HFFc6 (cell line): ENCODE data around the gene MLYCD. TPM values are rescaled to one million over a fixed set of nuclear protein-coding genes. Genes with fewer than 3 reads are reported as not detected.

Source experiments
- DNase-seq: peaks from one replicate; pipeline ENCODE4 v3.0.0-alpha.2; 2018
- H3K27ac Mint-ChIP-seq: 2 replicates; pipeline ENCODE4 v1.8.0; 2020; ENCODE audit warnings: mild to moderate bottlenecking, mixed read lengths
- H3K27me3 Mint-ChIP-seq: 2 replicates; pipeline ENCODE4 v1.8.0; 2021; ENCODE audit warnings: mild to moderate bottlenecking, moderate library complexity, mixed read lengths; ENCODE audit not compliant: insufficient read depth
- H3K36me3 Mint-ChIP-seq: 2 replicates; pipeline ENCODE4 v1.8.0; 2021; ENCODE audit warnings: low read depth, mixed read lengths
- H3K4me1 Mint-ChIP-seq: 2 replicates; pipeline ENCODE4 v1.8.0; 2020; ENCODE audit warnings: low read depth, mixed read lengths
- H3K4me3 Mint-ChIP-seq: 2 replicates; pipeline ENCODE4 v1.8.0; 2020; ENCODE audit warnings: mild to moderate bottlenecking, moderate library complexity, mixed read lengths
- H3K9me3 Mint-ChIP-seq: 2 replicates; pipeline ENCODE4 v1.8.0; 2020; ENCODE audit warnings: mild to moderate bottlenecking, mixed read lengths
- CTCF ChIP-seq: fragments of 200-600 bp; sonication (generic); IDR thresholded peaks from 2 replicates; pipeline ENCODE4 v1.5.0; 2021; ENCODE audit warnings: antibody characterized with exemption, mild to moderate bottlenecking
- total RNA-seq, 6 experiments: library from RNA; stranded (reverse); fragmentation: NEBNext Ultra II Directional; extraction: Animal tissue kit (Norgen Biotek cat#: 25700); gene quantifications; 2 replicates in 1 of 6; 3 replicates in 5 of 6; pipeline ENCODE4 v1.2.3, GENCODE V29; 2021

The MLYCD gene
- total RNA-seq, 6 experiments from 2014 or later = 1.4 to 2.5 (median 1.9) TPM

GRCh38 chr16:83917152-83918120 is 18.5 kb downstream of the MLYCD start:
- H3K4me1 Mint-ChIP-seq = no peaks in the 10 kb centered on the region
- no peak overlapping the region for H3K4me3 Mint-ChIP-seq
- H3K27me3 Mint-ChIP-seq = peaks cover 2% of the 10 kb centered on the region
- H3K36me3 Mint-ChIP-seq = peaks cover 38% of the 10 kb centered on the region
- TF ChIP-seq CTCF = no peak
- no peak for DNase-seq
- no peak overlapping the region for H3K27ac Mint-ChIP-seq
- H3K9me3 Mint-ChIP-seq = no peaks in the 10 kb centered on the region; the same call in 1 of the 2 replicates

DNA sequence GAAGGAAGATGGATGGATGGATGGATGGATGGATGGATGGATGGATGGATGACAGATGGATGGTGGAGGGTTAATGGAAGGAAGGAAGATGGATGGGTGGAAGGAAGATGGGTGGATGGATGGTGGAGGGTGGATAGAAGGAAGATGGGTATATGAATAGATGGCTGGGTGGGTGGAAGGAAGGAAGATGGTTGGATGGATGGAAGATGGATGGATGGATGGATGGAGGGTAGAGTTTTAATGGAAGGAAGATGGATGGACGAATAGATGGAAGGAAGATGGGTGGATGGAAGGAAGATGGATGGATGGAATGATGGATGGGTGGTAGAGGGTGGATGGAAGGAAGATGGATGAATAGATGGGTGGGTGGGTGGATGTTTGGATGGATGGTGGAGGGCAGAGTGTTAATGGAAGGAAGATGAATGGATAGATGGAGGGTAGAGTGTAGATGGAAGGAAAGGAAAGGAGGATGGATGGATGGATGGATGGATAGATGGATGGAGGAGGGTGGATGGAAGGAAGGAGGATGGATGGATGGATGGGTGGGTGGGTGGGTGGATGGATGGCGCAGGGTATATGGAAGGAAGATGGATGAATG is 22.1 kb downstream of the MLYCD start:
- no peak overlapping the region for H3K4me3 Mint-ChIP-seq
- peaks cover 9% of the 10 kb centered on the region for H3K27me3 Mint-ChIP-seq
- H3K27ac Mint-ChIP-seq = no peak overlapping the region
- no peaks in the 10 kb centered on the region; the same call in 1 of the 2 replicates for H3K9me3 Mint-ChIP-seq
- H3K36me3 Mint-ChIP-seq = peaks cover 36% of the 10 kb centered on the region
- no peaks in the 10 kb centered on the region for H3K4me1 Mint-ChIP-seq
- TF ChIP-seq CTCF = no peak
- DNase-seq = no peak

DNA sequence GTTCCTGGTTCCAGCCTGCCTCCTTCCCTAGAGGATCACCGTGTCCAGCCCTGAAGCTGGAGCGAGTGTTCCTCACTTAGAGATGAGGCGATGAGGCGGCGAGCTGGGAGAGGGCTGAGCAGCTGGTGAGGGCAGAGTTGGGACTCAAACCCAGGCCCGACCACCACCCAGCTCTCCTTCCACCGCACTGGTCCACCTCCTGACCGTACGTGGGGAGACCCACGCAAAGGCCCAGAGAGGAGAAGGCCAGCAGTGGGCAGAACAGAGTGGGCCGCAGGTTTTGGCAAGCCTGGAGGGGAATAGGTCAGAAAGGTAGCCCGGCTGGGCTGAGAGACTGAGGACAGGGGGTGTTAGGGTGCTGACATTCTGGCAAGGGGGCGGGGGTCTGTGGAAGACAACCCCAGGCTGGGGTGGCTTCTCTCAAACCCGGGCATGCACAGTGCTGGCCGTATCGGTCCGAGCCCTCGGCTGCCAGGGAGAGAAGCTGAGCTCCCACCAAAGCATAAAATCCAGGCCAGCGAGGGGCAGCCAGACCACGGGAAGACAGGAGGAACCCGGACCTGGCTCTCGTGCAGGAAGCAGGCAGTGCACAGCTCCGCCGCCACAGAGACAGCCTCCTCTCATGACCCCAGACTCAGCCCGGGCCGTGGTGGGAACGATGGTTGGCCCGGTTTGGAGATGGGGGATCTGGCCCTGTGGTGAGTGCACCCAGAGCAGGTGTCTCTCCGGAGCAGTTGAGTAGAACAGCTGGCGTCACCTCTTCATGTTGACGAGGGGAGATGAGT is 24.9 kb downstream of the MLYCD start:
- peaks cover 8% of the 10 kb centered on the region for H3K27me3 Mint-ChIP-seq
- no peak for TF ChIP-seq CTCF
- peaks cover 18% of the 10 kb centered on the region for H3K4me1 Mint-ChIP-seq
- H3K27ac Mint-ChIP-seq = no peak overlapping the region
- H3K9me3 Mint-ChIP-seq = no peaks in the 10 kb centered on the region
- DNase-seq = no peak
- H3K36me3 Mint-ChIP-seq = peaks cover 13% of the 10 kb centered on the region
- H3K4me3 Mint-ChIP-seq = no peak overlapping the region

DNA sequence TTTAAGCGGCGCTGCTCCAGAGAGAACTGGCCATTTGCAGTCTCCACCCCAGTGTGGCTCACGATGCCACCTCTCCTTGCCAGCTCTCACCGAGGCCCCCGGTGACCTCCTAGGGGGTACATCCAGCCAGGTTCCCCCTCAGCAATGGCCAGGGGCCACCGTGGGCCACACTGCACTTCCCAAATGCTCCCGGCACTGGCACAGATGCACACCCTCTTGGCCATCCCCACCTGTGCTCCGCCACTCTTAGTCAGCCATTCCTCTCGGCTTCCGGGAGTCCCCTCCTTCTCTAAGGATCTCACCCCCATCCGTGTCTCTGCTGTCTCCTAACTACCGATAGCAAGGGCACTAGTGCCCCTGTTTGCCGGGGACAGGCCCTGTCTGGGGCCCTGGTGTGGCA is 25.8 kb downstream of the MLYCD start:
- Mint-ChIP-seq H3K27me3 (peaks cover 8% of the 10 kb centered on the region), H3K4me3 (no peak overlapping the region), H3K27ac (no peak overlapping the region), H3K9me3 (no peaks in the 10 kb centered on the region), H3K4me1 (peaks cover 23% of the 10 kb centered on the region), H3K36me3 (peaks cover 4% of the 10 kb centered on the region)
- DNase-seq = no peak
- TF ChIP-seq CTCF = no peak

GRCh38 chr16:83925095-83925905 is 26.4 kb downstream of the MLYCD start:
- no peak overlapping the region for H3K27ac Mint-ChIP-seq
- H3K4me1 Mint-ChIP-seq = peaks cover 23% of the 10 kb centered on the region
- H3K36me3 Mint-ChIP-seq = no peaks in the 10 kb centered on the region; the same call in 1 of the 2 replicates
- no peak for DNase-seq
- H3K4me3 Mint-ChIP-seq = no peak overlapping the region
- H3K9me3 Mint-ChIP-seq = no peaks in the 10 kb centered on the region
- H3K27me3 Mint-ChIP-seq = peaks cover 11% of the 10 kb centered on the region
- TF ChIP-seq CTCF = no peak
